NCI-H82 treated with DMSO at 0.1 percent for 48 hours (cell line): Measurements from ENCODE around the gene CFAP57.
"Not testable (repeated sequence)": the region's sequence is repeated elsewhere in the genome, so short reads cannot be mapped to it uniquely, and the experiment has no call there.

ENCODE experiments used
- DNase-seq: peaks from one replicate; lab custom pipeline; 2025; ENCODE audit not compliant: unreplicated experiment; lab: John Stamatoyannopoulos, UW

CFAP57 gene

DNA sequence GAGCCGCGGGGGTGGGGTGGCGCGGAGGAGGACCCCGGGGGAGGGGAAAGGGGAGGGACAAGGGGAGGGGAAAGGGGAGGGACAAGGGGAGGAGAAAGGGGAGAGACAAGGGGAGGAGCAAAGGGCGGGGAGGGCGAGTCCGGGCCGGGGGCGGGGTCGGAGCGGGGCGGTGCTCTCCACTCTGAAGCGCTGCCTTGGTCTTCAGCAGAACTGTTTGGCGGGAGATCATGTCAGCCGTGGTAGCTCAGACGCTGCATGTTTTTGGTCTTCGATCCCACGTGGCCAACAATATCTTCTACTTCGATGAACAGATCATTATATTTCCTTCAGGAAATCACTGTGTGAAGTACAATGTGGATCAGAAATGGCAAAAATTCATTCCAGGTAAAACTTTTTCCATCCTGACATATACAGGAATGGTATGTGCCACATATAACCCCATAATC is 420 bp downstream of the CFAP57 start:
- peak; percentile 90 for DNase-seq

- no peak for DNase-seq
Measured at GRCh38 chr1:43174873-43175272, 2.7 kb downstream of the CFAP57 start.

DNA sequence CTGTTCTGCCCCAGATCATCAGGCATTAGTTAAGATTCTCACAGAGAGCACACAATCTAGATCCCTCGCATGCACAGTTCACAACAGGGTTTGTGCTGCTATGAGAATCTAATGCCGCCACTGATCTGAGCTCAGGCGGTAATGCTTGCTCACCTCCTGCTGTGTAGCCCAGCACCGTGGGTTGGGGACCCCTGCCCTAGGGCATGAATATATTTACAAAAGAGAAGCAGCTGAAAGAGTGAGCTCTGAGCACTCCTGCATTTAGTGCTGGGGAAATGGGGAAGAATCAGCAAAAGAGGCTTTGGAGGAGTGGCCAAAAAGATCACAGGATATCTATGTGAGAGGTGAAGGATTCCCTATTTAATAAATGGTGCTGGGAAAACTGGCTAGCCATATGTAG is 5.6 kb downstream of the CFAP57 start:
- DNase-seq: no peak

- DNase-seq: no peak
Measured at GRCh38 chr1:43184388-43184787, 12.3 kb downstream of the CFAP57 start.

DNA sequence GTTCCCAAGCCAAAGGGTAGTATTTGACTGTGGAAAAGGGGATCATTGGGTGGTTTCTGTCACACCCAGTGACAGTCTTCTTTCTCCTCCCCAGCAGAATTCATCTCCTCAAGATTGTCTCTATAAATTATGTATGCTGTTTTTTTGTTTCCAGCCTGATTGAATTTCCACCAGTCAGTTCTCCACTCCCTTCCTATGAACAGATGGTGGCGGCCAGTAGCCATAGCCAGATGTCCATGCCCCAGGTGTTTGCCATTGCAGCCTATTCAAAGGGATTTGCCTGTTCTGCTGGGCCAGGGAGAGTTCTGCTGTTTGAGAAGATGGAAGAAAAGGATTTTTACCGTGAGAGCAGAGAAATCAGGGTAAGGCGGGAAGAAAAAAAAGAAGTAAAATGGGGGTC is 12.9 kb downstream of the CFAP57 start:
- DNase-seq: peak; percentile 47

- no peak for DNase-seq
Measured at GRCh38 chr1:43188106-43188505, 16.0 kb downstream of the CFAP57 start.

DNA sequence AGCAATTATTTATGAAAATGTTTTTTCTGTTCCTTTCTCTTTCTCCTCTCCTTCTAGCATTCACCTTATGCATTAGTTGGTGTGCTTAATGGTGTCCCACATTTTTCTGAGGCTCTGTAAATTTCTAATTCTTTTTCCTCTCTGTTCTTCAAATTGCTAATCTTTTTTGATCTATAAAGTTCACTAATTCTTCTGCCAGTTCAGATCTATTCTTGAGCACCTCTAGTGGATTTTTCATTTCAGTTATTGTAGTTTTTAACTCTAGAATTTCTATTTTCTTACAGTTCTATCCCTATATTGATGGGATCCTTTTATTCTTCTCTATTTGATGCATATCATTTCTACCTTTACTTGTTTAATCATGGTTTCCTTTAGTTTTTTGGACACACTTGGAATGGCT is 22.4 kb downstream of the CFAP57 start:
- DNase-seq: no peak

GRCh38 chr1:43197343-43198127 is 25.4 kb downstream of the CFAP57 start:
- DNase-seq: no peak

DNA sequence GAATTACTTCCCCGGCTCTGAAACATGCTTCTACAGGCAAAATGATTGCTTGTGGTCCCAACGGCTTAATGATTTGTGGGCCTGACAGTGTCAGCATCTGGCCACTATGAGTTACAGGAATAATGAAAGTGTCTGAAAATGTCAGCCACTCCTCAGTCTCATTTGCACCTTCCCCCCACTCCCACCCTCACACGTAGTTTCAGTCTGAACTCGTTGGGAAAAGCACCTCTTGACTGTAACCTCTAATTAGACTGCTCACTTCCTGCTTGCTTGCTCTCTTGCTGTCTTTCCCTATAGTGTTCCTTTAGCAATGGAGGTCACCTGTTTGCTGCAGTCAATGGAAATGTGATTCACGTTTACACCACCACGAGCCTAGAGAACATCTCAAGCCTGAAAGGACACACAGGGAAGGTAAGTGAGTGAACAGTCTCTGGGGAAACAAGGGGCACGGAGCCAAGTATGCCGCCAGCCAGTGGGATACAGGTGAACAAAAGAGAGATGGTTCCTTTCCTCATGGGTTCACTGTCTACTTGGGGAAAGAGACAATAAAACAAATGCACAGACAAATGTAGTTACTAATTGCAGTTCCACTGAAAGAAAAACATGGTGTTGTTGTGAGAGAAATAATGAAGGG is 27.1 kb downstream of the CFAP57 start:
- no peak for DNase-seq

- no peak for DNase-seq
Measured at GRCh38 chr1:43203859-43204258, 31.7 kb downstream of the CFAP57 start.

- no peak for DNase-seq
Measured at GRCh38 chr1:43204394-43204793, 32.3 kb downstream of the CFAP57 start.

DNA sequence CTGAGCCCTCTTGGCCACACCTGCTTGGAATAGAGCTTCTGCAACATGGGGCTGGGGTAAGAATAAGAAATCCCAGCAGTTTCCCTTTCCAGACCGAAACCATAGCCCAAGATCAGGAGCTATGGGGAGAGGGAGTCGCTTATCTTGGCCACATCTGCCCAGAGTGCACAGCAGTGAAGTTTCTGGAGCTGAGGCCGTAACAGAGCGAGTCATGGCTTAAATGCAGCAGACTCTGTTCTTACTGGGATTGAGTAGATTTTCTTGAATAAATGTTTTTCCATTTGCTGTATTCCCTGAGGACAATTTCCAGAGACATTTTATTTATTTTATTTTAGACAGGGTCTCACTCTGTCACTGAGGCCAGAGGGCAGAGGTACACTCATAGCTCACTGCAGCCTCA is 33.5 kb downstream of the CFAP57 start:
- no peak for DNase-seq

GRCh38 chr1:43206600-43207228 is 34.6 kb downstream of the CFAP57 start:
- DNase-seq: no peak

- DNase-seq: no peak
Measured at GRCh38 chr1:43207229-43207853, 35.2 kb downstream of the CFAP57 start.

DNA sequence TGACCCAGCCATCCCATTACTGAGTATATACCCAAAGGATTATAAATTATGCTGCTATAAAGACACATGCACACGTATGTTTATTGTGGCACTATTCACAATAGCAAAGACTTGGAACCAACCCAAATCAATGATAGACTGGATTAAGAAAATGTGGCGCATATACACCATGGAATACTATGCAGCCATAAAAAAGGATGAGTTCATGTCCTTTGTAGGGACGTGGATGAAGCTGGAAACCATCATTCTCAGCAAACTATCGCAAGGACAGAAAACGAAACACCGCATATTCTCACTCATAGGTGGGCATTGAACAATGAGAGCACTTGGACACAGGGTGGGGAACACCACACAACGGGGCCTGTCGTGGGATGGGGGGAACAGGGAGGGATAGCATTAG is 36.1 kb downstream of the CFAP57 start:
- not testable (repeated sequence) for DNase-seq

DNA sequence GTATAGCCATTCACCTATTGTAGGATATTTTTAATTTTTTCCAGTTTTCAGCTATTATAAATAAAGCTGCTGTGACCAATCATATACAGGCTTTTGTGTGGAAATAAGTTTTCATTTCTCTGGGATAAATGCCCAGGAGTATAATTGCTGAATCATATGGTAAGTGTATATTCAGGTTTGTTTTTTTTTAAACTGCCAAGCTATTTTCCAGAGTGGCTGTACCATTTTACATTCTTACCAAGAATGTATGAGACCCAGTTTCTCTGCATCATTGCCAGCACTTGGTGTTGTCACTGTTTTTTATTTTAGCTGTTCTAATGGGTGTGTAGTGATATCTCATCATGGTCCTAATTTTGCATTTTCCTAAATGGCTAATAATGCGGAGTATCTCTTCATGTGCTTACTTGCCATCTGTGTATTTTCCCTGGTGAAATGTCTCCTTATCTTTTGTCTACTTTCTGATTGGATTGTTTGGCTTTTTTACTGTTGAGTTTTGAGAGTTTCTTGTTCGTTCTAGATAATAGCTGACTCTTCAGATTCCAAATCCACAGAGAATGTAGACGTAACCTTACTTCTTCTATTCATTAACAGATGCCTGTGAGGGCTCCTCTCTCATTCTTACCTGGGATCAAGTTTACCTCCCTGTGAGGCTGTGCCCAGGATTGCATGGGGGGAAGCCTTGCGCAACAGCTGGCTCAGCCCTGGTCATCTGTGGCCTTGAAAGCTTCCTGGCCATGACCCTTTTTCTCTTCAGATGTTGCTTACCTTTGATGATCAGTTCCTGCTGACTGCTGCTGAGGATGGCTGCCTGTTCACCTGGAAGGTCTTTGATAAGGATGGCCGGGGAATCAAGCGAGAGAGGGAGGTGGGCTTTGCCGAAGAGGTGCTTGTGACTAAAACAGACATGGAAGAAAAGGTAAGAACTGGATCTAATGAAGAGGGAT is 42.6 kb downstream of the CFAP57 start:
- no peak for DNase-seq

DNA sequence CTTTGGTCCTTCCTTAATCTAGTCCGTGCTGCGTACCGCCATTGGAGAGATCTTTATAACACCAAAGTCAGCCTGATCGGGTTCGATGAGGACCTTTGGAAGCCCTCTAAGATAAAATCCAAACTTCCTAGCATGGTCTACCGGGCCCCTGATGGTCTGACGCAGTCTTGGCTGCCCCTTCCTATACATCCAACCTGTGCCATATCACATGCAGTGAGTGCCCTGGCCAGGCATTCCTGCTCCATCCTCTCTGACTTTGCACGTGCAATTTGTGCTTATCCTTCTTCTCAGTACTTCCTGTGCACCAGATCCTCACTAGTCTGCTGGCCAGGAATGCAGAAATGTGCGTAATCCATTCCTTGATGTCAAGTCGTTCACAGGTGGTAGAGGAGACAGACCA is 45.6 kb downstream of the CFAP57 start:
- no peak for DNase-seq

- DNase-seq: no peak
Measured at GRCh38 chr1:43220905-43221778, 49.0 kb downstream of the CFAP57 start.

- DNase-seq: no peak
Measured at GRCh38 chr1:43221797-43222196, 49.7 kb downstream of the CFAP57 start.

GRCh38 chr1:43222879-43223278 is 50.7 kb downstream of the CFAP57 start:
- DNase-seq: no peak
